Bronchial epithelial cell (primary cell): ENCODE results near the gene SPPL2B. TPM values are rescaled to one million over a fixed set of nuclear protein-coding genes. Genes with fewer than 3 reads are reported as not detected.

Experiments used
- DNase-seq: peaks from one replicate; pipeline ENCODE4 v3.0.0-alpha.2; 2010; ENCODE audit warnings: low read depth
- FAIRE-seq: peaks from 2 replicates; lab custom pipeline; 2011; peaks lifted over from hg19 to GRCh38; lab: Jason Lieb, UNC
- H3K27me3 ChIP-seq: 2 replicates; pipeline ENCODE4 v1.5.1; 2011; ENCODE audit warnings: low read length; ENCODE audit not compliant: control insufficient read depth, insufficient read depth
- H3K36me3 ChIP-seq: 2 replicates; pipeline ENCODE4 v1.5.1; 2011; ENCODE audit warnings: low read length; ENCODE audit not compliant: control insufficient read depth, insufficient read depth
- H3K4me3 ChIP-seq: 2 replicates; pipeline ENCODE4 v1.5.1; 2011; ENCODE audit warnings: mild to moderate bottlenecking, low read depth, low read length, control low read depth
- CTCF ChIP-seq: IDR thresholded peaks from 2 replicates; pipeline ENCODE4 v1.5.1; 2011; ENCODE audit warnings: mild to moderate bottlenecking, moderate library complexity, low read length, control low read depth, inconsistent platforms; ENCODE audit not compliant: insufficient read depth, severe bottlenecking
- total RNA-seq: library from RNA; depleted of rRNA; stranded (reverse); fragments of >200 nt; gene quantifications from 2 replicates; pipeline ENCODE4 v1.2.1, GENCODE V29; 2014

The SPPL2B gene
- total RNA-seq, 1 donor from 2014 or later: 10.0 TPM

GRCh38 chr19:2371656-2372055 is 43.2 kb downstream of the SPPL2B start:
- FAIRE-seq (no peak), DNase-seq (no peak)
- Histone ChIP-seq H3K36me3 (no peaks in the 10 kb centered on the region), H3K27me3 (no peaks in the 10 kb centered on the region), H3K4me3 (no peak overlapping the region)
- no peak for TF ChIP-seq CTCF

- no peak for DNase-seq
- Histone ChIP-seq H3K36me3 (no peaks in the 10 kb centered on the region), H3K4me3 (no peak overlapping the region), H3K27me3 (no peaks in the 10 kb centered on the region)
- no peak for TF ChIP-seq CTCF
- no peak for FAIRE-seq
Measured at GRCh38 chr19:2372076-2372612, 43.7 kb downstream of the SPPL2B start.

GRCh38 chr19:2374808-2375207 is 46.3 kb downstream of the SPPL2B start:
- FAIRE-seq (no peak), DNase-seq (no peak)
- H3K4me3 ChIP-seq: no peak overlapping the region
- TF ChIP-seq CTCF: no peak
- no peaks in the 10 kb centered on the region for H3K27me3 ChIP-seq
- H3K36me3 ChIP-seq: no peaks in the 10 kb centered on the region

GRCh38 chr19:2375353-2376121 is 47.1 kb downstream of the SPPL2B start:
- no peaks in the 10 kb centered on the region for H3K36me3 ChIP-seq
- FAIRE-seq: peak; percentile 95
- no peak for TF ChIP-seq CTCF
- H3K4me3 ChIP-seq: no peak overlapping the region
- DNase-seq: no peak
- no peaks in the 10 kb centered on the region for H3K27me3 ChIP-seq

GRCh38 chr19:2376784-2377519 is 48.5 kb downstream of the SPPL2B start:
- FAIRE-seq: no peak
- DNase-seq: no peak
- Histone ChIP-seq H3K27me3 (no peaks in the 10 kb centered on the region), H3K4me3 (no peak overlapping the region), H3K36me3 (no peaks in the 10 kb centered on the region)
- no peak for TF ChIP-seq CTCF
